Epithelial cell of alveolus of lung (primary cell): ENCODE data around the gene CARD18. TPM values are rescaled to one million over a fixed set of nuclear protein-coding genes. Genes with fewer than 3 reads are reported as not detected.

Source experiments
- total RNA-seq: library from RNA; depleted of rRNA; stranded (reverse); fragments of >200 nt; gene quantifications from 2 replicates; pipeline ENCODE4 v1.2.1, GENCODE V29; 2015

CARD18 gene, protein sequence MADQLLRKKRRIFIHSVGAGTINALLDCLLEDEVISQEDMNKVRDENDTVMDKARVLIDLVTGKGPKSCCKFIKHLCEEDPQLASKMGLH
- total RNA-seq = not detected in 2 replicates

DNA sequence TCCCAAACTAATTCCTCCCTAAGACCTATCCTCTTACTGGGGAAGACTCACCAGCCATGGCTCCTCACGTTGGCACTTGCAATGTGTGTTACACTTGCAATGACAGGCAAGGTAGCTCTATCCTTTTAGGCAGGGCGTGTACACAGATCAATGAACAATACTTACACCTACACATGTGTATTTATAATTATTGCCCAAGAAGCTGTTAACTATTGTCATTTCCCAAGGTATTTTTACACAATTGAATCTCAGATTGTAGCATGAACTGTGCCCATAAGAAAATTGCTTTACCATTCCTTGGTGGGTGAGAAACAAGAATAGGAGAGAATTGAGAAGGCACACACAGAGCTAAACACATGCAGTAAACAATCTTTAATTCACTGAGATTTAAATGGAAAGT is at the start of gene CARD18:
CARD18 (minus strand) TSS at position 101 of the 400 bp plus-strand sequence; CDS start at position 58, 43 bp downstream.

Other genes with a start within 250 kb of the CARD18 start
- gene CASP12, start 241.3 kb downstream of the CARD18 start, total RNA-seq = not detected in 2 replicates
- 128 and 239 TPM in 2 replicates for gene CASP4, start 171.2 kb downstream of the CARD18 start, total RNA-seq
- gene CASP5, start 116.6 kb downstream of the CARD18 start, total RNA-seq = not detected in 2 replicates
- gene CASP1, start 104.6 kb downstream of the CARD18 start, total RNA-seq = 22.5 and 44.0 TPM in 2 replicates
- 29.6 and 167 TPM in 2 replicates for gene CARD16, start 94.4 kb downstream of the CARD18 start, total RNA-seq